Measurements from ENCODE around the gene MAP4K2. TPM values are rescaled to one million over a fixed set of nuclear protein-coding genes. Genes with fewer than 3 reads are reported as not detected.

The MAP4K2 gene
- total RNA-seq, 4 donors from 2014 or later, result 3.3 to 34.7 (median 20.3) TPM

- Histone ChIP-seq H3K27ac (no peak overlapping the region), H3K27me3 (no peaks in the 10 kb centered on the region), H3K4me3 (no peak overlapping the region), H3K9me3 (no peaks in the 10 kb centered on the region), H3K4me1 (no peaks in the 10 kb centered on the region), H3K36me3 (peaks cover 0 to 71% (median 0%) of the 10 kb centered on the region in 3 donors)
- TF ChIP-seq CTCF (IDR thresholded peaks at IDR 0.05), result no peak
- TF ChIP-seq POLR2A (IDR thresholded peaks at IDR 0.05), result no peak
- no peak for DNase-seq
Measured at GRCh38 chr11:64836448-64837072, 33.5 kb upstream of the MAP4K2 start.

DNA sequence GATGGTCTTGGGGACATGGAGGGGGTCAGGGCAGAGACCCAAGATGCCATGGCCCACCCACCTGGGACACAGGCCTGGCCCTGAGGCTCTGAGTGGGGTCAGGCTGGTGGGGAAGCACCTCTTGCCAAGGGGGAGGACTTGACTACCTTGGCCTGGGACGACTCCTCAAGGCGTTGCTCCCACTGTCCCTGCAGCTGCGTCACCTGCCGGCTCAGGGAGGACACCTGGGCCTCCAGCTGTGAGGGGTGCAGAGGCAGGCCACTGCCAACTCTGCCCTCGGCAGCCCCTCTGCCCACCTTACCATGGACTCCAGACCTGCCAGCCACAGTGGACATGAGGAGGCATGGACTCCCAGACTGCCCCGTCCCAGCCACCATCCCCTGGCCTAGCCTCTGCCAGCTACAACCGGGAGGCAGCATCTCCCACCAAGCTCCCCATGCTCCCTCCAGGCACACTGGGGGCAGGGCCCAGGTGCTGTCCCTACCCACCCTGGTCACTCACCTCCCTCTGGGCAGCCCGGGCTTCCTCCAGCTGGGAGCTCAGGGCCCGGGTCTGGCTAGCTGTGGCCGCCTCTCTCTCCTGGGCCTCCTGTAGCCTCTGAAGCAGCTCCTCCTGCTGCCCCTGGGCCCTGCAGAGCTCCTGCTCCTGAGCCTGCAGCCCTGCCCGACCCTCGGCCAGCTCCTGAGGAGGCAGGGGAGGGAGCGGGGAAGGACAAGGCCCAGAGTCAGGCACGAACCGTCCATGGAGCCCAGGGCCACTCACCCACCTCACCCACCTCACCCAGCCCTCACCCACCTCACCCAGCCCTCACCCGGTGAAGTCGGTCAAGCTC is 32.8 kb upstream of the MAP4K2 start:
- H3K9me3 ChIP-seq, result no peaks in the 10 kb centered on the region
- H3K36me3 ChIP-seq, result peaks cover 0 to 73% (median 0%) of the 10 kb centered on the region in 3 donors
- no peak for TF ChIP-seq POLR2A (IDR thresholded peaks at IDR 0.05)
- TF ChIP-seq CTCF (IDR thresholded peaks at IDR 0.05), result no peak
- no peaks in the 10 kb centered on the region for H3K4me1 ChIP-seq
- H3K4me3 ChIP-seq, result no peak overlapping the region
- H3K27me3 ChIP-seq, result no peaks in the 10 kb centered on the region
- no peak overlapping the region for H3K27ac ChIP-seq
- no peak for DNase-seq

- H3K36me3 ChIP-seq, result peaks cover 0 to 79% (median 0%) of the 10 kb centered on the region in 3 donors
- no peak overlapping the region for H3K27ac ChIP-seq
Measured at GRCh38 chr11:64834723-64835615, 32.0 kb upstream of the MAP4K2 start.

DNA sequence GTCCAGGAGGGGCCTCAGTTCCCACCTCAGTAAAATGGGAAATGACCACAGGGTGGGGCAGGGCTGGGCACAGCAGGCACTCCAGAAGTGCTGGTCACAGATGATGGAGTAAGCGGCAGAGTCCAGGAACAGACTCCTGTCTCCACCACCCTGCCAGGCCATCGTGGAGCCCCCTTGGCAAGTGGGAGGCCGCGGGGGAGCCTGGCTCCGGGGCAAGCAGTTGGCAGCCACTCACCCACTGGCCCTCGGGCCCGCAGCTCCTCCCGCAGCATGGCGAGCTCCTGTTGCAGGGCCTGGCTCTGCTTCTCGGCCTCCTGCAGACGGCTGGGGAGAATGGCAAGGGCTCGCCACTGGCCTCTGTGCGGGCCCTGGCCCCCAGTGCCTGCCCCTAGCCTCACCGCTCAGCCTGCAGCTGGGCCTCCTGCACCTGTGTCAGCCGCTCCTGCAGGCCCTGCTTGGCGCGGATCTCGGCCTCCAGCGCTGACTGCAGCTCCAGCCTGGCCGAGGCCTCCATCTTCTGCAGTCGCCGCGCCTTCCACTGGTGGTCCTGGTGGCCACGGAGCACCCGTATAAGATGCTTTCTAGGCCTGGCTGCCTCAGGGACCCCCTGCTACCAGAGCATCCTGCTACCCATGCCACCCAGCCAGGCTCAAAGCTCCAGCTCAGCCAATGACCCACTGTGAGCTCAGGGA is 31.2 kb upstream of the MAP4K2 start:
- H3K4me1 ChIP-seq, result no peaks in the 10 kb centered on the region
- H3K9me3 ChIP-seq, result no peaks in the 10 kb centered on the region
- no peak for DNase-seq
- H3K4me3 ChIP-seq, result no peak overlapping the region
- H3K27ac ChIP-seq, result no peak overlapping the region
- H3K27me3 ChIP-seq, result no peaks in the 10 kb centered on the region
- TF ChIP-seq CTCF (IDR thresholded peaks at IDR 0.05), result no peak
- TF ChIP-seq POLR2A (IDR thresholded peaks at IDR 0.05), result no peak
- H3K36me3 ChIP-seq, result peaks cover 0 to 81% (median 0%) of the 10 kb centered on the region in 3 donors

More at GRCh38 chr11:64834723-64835615, 32.0 kb upstream of the MAP4K2 start:
- H3K4me1 ChIP-seq, result no peaks in the 10 kb centered on the region
- no peak for TF ChIP-seq CTCF (IDR thresholded peaks at IDR 0.05)
- no peak for TF ChIP-seq POLR2A (IDR thresholded peaks at IDR 0.05)
- H3K4me3 ChIP-seq, result no peak overlapping the region
- no peaks in the 10 kb centered on the region for H3K9me3 ChIP-seq
- peak in 1 of 3 donors; percentile 64 for DNase-seq
- H3K27me3 ChIP-seq, result no peaks in the 10 kb centered on the region

- Histone ChIP-seq H3K27me3 (no peaks in the 10 kb centered on the region), H3K4me3 (no peak overlapping the region), H3K27ac (no peak overlapping the region), H3K9me3 (no peaks in the 10 kb centered on the region), H3K36me3 (peaks cover 0 to 81% (median 0%) of the 10 kb centered on the region in 3 donors), H3K4me1 (no peaks in the 10 kb centered on the region)
- DNase-seq, result no peak
- TF ChIP-seq POLR2A (IDR thresholded peaks at IDR 0.05), result no peak
- TF ChIP-seq CTCF (IDR thresholded peaks at IDR 0.05), result no peak
Measured at GRCh38 chr11:64833509-64833908, 30.5 kb upstream of the MAP4K2 start.
